Femur (tissue), 1 donor: Measurements from ENCODE around the gene EFNA2.

ENCODE experiments used
- DNase-seq: peaks from one replicate; pipeline ENCODE4 v3.0.0-alpha.2; 2017

The EFNA2 gene

GRCh38 chr19:1285737-1286360 lies at the start of gene EFNA2:
TSS of gene EFNA2 (plus strand) at chr19:1285873. CDS start at chr19:1286169, 296 bp downstream.
- no peak for DNase-seq

- no peak for DNase-seq
These were observed 49.1 kb upstream of the EFNA2 start for GRCh38 chr19:1236576-1236975.

GRCh38 chr19:1237027-1237659 lies 48.5 kb upstream of the EFNA2 start:
- peak; percentile 71 for DNase-seq

- DNase-seq = peak; percentile 48
These were observed 47.8 kb upstream of the EFNA2 start, which contains the start of gene CBARP for GRCh38 chr19:1237754-1238368. TSS of gene CBARP (minus strand) at chr19:1238005. CDS start at chr19:1236100, 1,905 bp downstream.

GRCh38 chr19:1238369-1239303 lies 47.0 kb upstream of the EFNA2 start:
- DNase-seq = no peak

- DNase-seq = no peak
These were observed 46.3 kb upstream of the EFNA2 start for GRCh38 chr19:1239420-1239795.

GRCh38 chr19:1239796-1240737 lies 45.6 kb upstream of the EFNA2 start:
- DNase-seq = peak; percentile 94

GRCh38 chr19:1240925-1241324 lies 44.7 kb upstream of the EFNA2 start:
- DNase-seq = no peak

- DNase-seq = peak; percentile 96
These were observed 44.1 kb upstream of the EFNA2 start, which contains the start of gene ATP5F1D for GRCh38 chr19:1241417-1242095. TSS of gene ATP5F1D (plus strand) at chr19:1241751. CDS start at chr19:1241851, 100 bp downstream.

GRCh38 chr19:1243768-1244692 lies 41.6 kb upstream of the EFNA2 start:
- peak; percentile 91 for DNase-seq

GRCh38 chr19:1244693-1245451 lies 40.8 kb upstream of the EFNA2 start:
- DNase-seq = peak; percentile 72

GRCh38 chr19:1245494-1246264 lies 40.0 kb upstream of the EFNA2 start:
- peak; percentile 82 for DNase-seq

- DNase-seq = peak; percentile 55
These were observed 39.2 kb upstream of the EFNA2 start for GRCh38 chr19:1246265-1247087.

GRCh38 chr19:1247748-1248138 lies 37.9 kb upstream of the EFNA2 start:
- DNase-seq = no peak

GRCh38 chr19:1248139-1248785 lies 37.4 kb upstream of the EFNA2 start, which contains the start of gene MIDN:
TSS of gene MIDN (plus strand) at chr19:1248583. CDS start at chr19:1250297, 1,714 bp downstream.
- DNase-seq = peak; percentile 83

GRCh38 chr19:1248786-1249297 lies 36.8 kb upstream of the EFNA2 start:
- peak; percentile 89 for DNase-seq
